Central memory CD8-positive, alpha-beta T cell (primary cell): Measurements from ENCODE around the gene NCOR2.

Source experiments
- ATAC-seq: fragments of 150-1000 bp; cut with Tn5 transposase; replicated peaks from 2 replicates; pipeline ENCODE4 v1.10.0; 2022; ENCODE audit warnings: mild to moderate bottlenecking, moderate FRiP score, moderate number of reproducible peaks; ENCODE audit not compliant: poor library complexity, severe bottlenecking; ENCODE audit errors: extremely low read depth
- DNase-seq, 2 donors: peaks; one replicate each; pipeline ENCODE4 v3.0.0; 2021; ENCODE audit warnings: low spot score in 2 of 2
- H3K27ac Mint-ChIP-seq: one replicate; pipeline ENCODE4 v1.8.0; 2022; ENCODE audit warnings: low read depth, mild to moderate bottlenecking, moderate library complexity, mixed read lengths
- H3K27me3 Mint-ChIP-seq: one replicate; pipeline ENCODE4 v1.8.0; 2022; ENCODE audit warnings: mixed read lengths
- H3K36me3 Mint-ChIP-seq: one replicate; pipeline ENCODE4 v1.8.0; 2022; ENCODE audit warnings: mild to moderate bottlenecking, moderate library complexity, mixed read lengths; ENCODE audit not compliant: insufficient read depth
- H3K4me1 Mint-ChIP-seq: one replicate; pipeline ENCODE4 v1.8.0; 2022; ENCODE audit warnings: mixed read lengths
- H3K4me3 Mint-ChIP-seq: one replicate; pipeline ENCODE4 v1.8.0; 2022; ENCODE audit warnings: mild to moderate bottlenecking, moderate library complexity, mixed read lengths
- H3K9me3 Mint-ChIP-seq: one replicate; pipeline ENCODE4 v1.8.0; 2022; ENCODE audit warnings: mixed read lengths

Gene NCOR2

DNA sequence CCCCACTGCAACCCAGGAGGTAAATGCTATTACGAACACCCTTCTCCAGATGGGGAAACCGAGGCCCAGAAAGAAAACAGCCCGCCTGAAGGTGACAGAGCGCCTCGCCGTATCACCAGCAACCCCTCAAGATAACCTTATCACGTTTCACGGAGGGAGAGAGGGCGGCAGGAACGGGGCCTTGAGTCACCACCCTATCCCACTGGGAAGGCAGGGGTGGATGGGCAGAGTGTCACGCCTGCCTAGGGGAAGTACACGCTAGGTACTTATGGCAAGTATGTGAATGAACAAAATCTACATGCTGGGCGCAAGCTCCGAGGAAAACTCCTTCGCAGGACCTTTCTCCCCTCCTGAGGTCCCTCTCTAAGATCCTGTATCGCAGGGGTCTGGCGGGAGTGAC lies 17.8 kb downstream of the NCOR2 start:
- no peak for ATAC-seq
- Mint-ChIP-seq H3K4me3 (no peak overlapping the region), H3K4me1 (peaks cover 82% of the 10 kb centered on the region), H3K27ac (no peak overlapping the region), H3K36me3 (peaks cover 5% of the 10 kb centered on the region), H3K27me3 (no peaks in the 10 kb centered on the region), H3K9me3 (no peaks in the 10 kb centered on the region)
- no peak for DNase-seq

GRCh38 chr12:124548854-124549378 lies 18.5 kb downstream of the NCOR2 start:
- no peak for DNase-seq
- Mint-ChIP-seq H3K27me3 (no peaks in the 10 kb centered on the region), H3K9me3 (no peaks in the 10 kb centered on the region), H3K4me1 (peaks cover 81% of the 10 kb centered on the region), H3K36me3 (peaks cover 3% of the 10 kb centered on the region), H3K4me3 (no peak overlapping the region), H3K27ac (no peak overlapping the region)
- no peak for ATAC-seq

DNA sequence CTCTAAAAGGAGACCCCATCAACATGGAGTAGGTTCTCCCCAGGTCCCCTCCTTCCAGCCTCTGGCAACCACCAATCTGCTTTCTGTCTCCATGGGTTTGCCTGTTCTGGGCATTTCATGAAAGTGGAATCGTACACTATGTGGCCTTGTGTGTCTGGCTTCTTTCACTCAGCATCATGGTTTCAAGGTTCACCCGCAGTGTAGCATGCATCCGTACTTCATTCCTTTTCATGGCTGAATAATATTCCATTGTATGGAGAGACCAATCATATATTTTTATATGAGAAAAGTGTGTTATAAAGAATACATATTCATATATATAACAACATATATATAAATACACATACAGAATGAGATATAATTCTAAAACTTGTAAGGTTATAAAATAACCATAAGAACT lies 19.8 kb downstream of the NCOR2 start:
- Mint-ChIP-seq H3K9me3 (no peaks in the 10 kb centered on the region), H3K36me3 (peaks cover 3% of the 10 kb centered on the region), H3K4me1 (peaks cover 78% of the 10 kb centered on the region), H3K27ac (peak overlapping the region; percentile 19), H3K27me3 (no peaks in the 10 kb centered on the region), H3K4me3 (no peak overlapping the region)
- DNase-seq (no peak), ATAC-seq (no peak)

GRCh38 chr12:124545508-124546418 lies 21.6 kb downstream of the NCOR2 start:
- ATAC-seq (peak; percentile 51), DNase-seq (no peak)
- Mint-ChIP-seq H3K27ac (peak overlapping the region; percentile 38), H3K36me3 (peaks cover 3% of the 10 kb centered on the region), H3K4me3 (peak overlapping the region; percentile 44), H3K9me3 (no peaks in the 10 kb centered on the region), H3K27me3 (no peaks in the 10 kb centered on the region), H3K4me1 (peaks cover 63% of the 10 kb centered on the region)

GRCh38 chr12:124544983-124545382 lies 22.4 kb downstream of the NCOR2 start:
- Mint-ChIP-seq H3K27ac (peak overlapping the region; percentile 38), H3K4me1 (peaks cover 58% of the 10 kb centered on the region), H3K9me3 (no peaks in the 10 kb centered on the region), H3K36me3 (peaks cover 3% of the 10 kb centered on the region), H3K27me3 (no peaks in the 10 kb centered on the region), H3K4me3 (peak overlapping the region; percentile 44)
- ATAC-seq (no peak), DNase-seq (no peak)

GRCh38 chr12:124544311-124544970 lies 23.0 kb downstream of the NCOR2 start:
- ATAC-seq, result no peak
- H3K4me1 Mint-ChIP-seq, result peaks cover 60% of the 10 kb centered on the region
- H3K27ac Mint-ChIP-seq, result peak overlapping the region; percentile 38
- DNase-seq, result no peak
- no peaks in the 10 kb centered on the region for H3K27me3 Mint-ChIP-seq
- peak overlapping the region; percentile 44 for H3K4me3 Mint-ChIP-seq
- peaks cover 3% of the 10 kb centered on the region for H3K36me3 Mint-ChIP-seq
- H3K9me3 Mint-ChIP-seq, result no peaks in the 10 kb centered on the region

GRCh38 chr12:124543590-124544310 lies 23.7 kb downstream of the NCOR2 start:
- H3K9me3 Mint-ChIP-seq, result no peaks in the 10 kb centered on the region
- no peaks in the 10 kb centered on the region for H3K27me3 Mint-ChIP-seq
- H3K4me3 Mint-ChIP-seq, result no peak overlapping the region
- ATAC-seq (no peak), DNase-seq (no peak)
- peak overlapping the region; percentile 62 for H3K27ac Mint-ChIP-seq
- H3K36me3 Mint-ChIP-seq, result peaks cover 2% of the 10 kb centered on the region
- peaks cover 62% of the 10 kb centered on the region for H3K4me1 Mint-ChIP-seq

GRCh38 chr12:124543052-124543589 lies 24.3 kb downstream of the NCOR2 start:
- no peaks in the 10 kb centered on the region for H3K36me3 Mint-ChIP-seq
- peaks cover 65% of the 10 kb centered on the region for H3K4me1 Mint-ChIP-seq
- ATAC-seq, result peak; percentile 50
- H3K27me3 Mint-ChIP-seq, result no peaks in the 10 kb centered on the region
- peak overlapping the region; percentile 62 for H3K27ac Mint-ChIP-seq
- H3K9me3 Mint-ChIP-seq, result no peaks in the 10 kb centered on the region
- no peak for DNase-seq
- no peak overlapping the region for H3K4me3 Mint-ChIP-seq

DNA sequence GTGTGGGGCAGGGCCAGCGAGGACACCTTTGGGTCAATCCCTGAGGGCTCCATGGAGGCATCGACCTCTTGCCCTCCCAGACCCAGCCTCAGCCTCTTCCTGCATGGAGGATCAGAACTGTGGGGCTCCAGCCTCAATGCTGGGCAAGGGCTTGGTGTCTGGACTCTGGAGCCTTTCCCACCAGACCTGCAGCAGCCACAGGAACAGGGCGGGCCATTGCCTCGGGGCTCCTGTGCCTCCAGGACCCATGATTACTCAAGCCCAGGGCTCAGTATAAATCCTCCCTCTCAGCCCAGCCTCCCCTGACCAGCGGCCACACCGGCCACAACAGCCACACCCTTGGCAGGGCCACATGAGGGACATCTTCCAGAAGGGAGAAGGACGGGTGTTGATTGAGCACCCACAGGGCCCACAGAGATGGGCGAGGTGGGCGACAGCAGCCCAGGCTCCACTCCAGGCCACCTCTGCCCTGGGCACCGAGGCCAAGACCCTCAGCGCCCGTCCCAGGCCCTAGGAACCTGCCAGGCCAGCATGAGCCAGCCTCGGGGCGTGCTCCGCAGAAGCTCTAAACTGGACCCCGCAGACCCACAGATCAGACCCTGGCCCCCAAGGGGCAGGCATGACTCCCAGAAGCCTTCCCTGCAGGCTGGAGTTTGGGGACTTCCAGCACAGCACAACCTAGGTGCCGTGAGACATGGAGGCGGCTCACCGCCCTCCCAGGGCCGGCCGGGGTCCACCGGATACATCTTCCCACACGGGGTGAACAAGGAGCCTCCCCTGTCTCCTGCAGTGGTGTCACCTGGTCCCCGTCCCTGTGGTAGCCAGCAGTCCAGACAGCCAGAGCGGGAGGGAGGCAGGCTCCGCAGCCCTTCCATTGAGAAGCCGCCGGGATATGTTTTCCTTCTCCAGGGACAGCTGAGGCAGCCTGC lies 25.1 kb downstream of the NCOR2 start:
- DNase-seq, result no peak
- H3K27me3 Mint-ChIP-seq, result no peaks in the 10 kb centered on the region
- peak overlapping the region; percentile 38 for H3K27ac Mint-ChIP-seq
- H3K4me1 Mint-ChIP-seq, result peaks cover 61% of the 10 kb centered on the region
- no peak for ATAC-seq
- no peak overlapping the region for H3K4me3 Mint-ChIP-seq
- no peaks in the 10 kb centered on the region for H3K9me3 Mint-ChIP-seq
- no peaks in the 10 kb centered on the region for H3K36me3 Mint-ChIP-seq

GRCh38 chr12:124541322-124541721 lies 26.1 kb downstream of the NCOR2 start:
- ATAC-seq, result no peak
- H3K36me3 Mint-ChIP-seq, result peaks cover 1% of the 10 kb centered on the region
- no peak overlapping the region for H3K4me3 Mint-ChIP-seq
- DNase-seq, result no peak
- no peak overlapping the region for H3K27ac Mint-ChIP-seq
- peaks cover 58% of the 10 kb centered on the region for H3K4me1 Mint-ChIP-seq
- H3K27me3 Mint-ChIP-seq, result no peaks in the 10 kb centered on the region
- no peaks in the 10 kb centered on the region for H3K9me3 Mint-ChIP-seq

DNA sequence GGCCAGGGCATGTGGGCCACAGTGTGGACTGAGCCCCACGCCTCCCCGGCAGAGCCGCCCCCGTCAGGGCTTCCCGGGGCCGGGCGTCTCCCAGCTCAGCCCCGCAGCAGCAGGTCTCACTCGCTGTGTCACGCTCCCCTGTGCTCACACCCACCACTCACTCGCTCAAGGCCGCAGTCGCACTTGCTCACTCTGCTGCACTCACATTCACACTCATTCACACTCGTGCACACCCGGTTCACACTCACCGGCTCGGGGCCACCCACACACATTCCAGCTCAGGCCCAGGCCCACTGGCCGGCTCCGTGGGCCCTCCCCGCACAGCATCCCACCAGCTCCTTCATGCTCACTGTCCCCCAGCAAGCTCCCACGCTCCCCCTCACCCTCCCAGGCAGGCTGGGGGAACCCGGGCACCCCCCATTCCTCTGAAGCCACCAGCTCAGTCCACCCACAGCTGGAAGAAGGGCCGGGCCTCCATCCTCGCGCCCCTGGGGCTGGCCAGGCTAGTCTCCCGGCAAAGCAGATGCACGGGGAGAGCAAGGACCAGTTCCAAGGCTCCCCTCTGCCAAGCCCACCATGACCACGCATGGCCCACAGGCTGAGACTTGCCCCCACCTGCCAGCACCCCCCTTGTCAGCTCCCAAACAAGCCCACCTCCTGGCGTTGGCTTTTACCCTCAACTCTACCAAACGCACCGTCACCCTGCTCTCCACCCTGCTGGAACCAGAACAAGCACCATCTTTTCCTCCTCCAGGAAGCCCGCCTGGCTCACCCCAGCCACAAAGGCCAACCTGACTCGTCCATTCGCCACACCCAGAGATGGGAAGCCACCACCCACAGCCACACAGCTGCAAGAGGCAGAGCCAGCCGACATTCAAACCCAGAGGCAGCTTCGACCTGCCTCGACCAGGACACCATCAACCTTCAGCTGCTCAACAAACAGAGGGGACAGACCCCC lies 28.0 kb downstream of the NCOR2 start:
- DNase-seq, result no peak
- no peak overlapping the region for H3K4me3 Mint-ChIP-seq
- H3K9me3 Mint-ChIP-seq, result no peaks in the 10 kb centered on the region
- ATAC-seq, result no peak
- no peaks in the 10 kb centered on the region for H3K27me3 Mint-ChIP-seq
- H3K4me1 Mint-ChIP-seq, result peaks cover 43% of the 10 kb centered on the region
- H3K36me3 Mint-ChIP-seq, result peaks cover 2% of the 10 kb centered on the region
- H3K27ac Mint-ChIP-seq, result peak overlapping the region; percentile 71
